ENCODE data around the gene CGNL1.
A peak's percentile ranks its signal among the peaks of the same experiment; 100 is the strongest.

The CGNL1 gene

GRCh38 chr15:57421110-57421509 is 44.8 kb downstream of the CGNL1 start:
- H3K27me3 ChIP-seq (ENCODE audit: insufficient read depth, poor library complexity, severe bottlenecking), result no peaks in the 10 kb centered on the region
- no peak overlapping the region for H3K4me3 ChIP-seq (replicated peaks; ENCODE audit: insufficient read depth, low read length)
- no peak for TF ChIP-seq SPI1 (IDR thresholded peaks at IDR 0.05; ENCODE audit: borderline replicate concordance, low read depth)
- no peak for TF ChIP-seq GABPA (IDR thresholded peaks at IDR 0.05; ENCODE audit: low read depth)
- TF ChIP-seq CTCF (IDR thresholded peaks at IDR 0.05; ENCODE audit: insufficient read depth, low read length), result no peak
- no peak for TF ChIP-seq POLR2AphosphoS5 (IDR thresholded peaks at IDR 0.05; ENCODE audit: low read depth)
- no peak for TF ChIP-seq REST (IDR thresholded peaks at IDR 0.05; ENCODE audit: insufficient replicate concordance, low read depth)
- DNase-seq (ENCODE audit: low read depth in 1 of 2, low spot score in 1 of 2), result no peak
- no peak overlapping the region for H3K27ac ChIP-seq (replicated peaks)

- TF ChIP-seq REST (IDR thresholded peaks at IDR 0.05; ENCODE audit: insufficient replicate concordance, low read depth), result no peak
- no peak for TF ChIP-seq CTCF (IDR thresholded peaks at IDR 0.05; ENCODE audit: insufficient read depth, low read length)
- TF ChIP-seq SPI1 (IDR thresholded peaks at IDR 0.05; ENCODE audit: borderline replicate concordance, low read depth), result no peak
- no peak for TF ChIP-seq POLR2AphosphoS5 (IDR thresholded peaks at IDR 0.05; ENCODE audit: low read depth)
- TF ChIP-seq GABPA (IDR thresholded peaks at IDR 0.05; ENCODE audit: low read depth), result no peak
- no peaks in the 10 kb centered on the region for H3K27me3 ChIP-seq (ENCODE audit: insufficient read depth, poor library complexity, severe bottlenecking)
- no peak overlapping the region for H3K4me3 ChIP-seq (replicated peaks; ENCODE audit: insufficient read depth, low read length)
- no peak overlapping the region for H3K27ac ChIP-seq (replicated peaks)
- DNase-seq (ENCODE audit: low read depth in 1 of 2, low spot score in 1 of 2), result no peak
These were observed 45.2 kb downstream of the CGNL1 start for GRCh38 chr15:57421551-57421950.

GRCh38 chr15:57422113-57422754 is 45.9 kb downstream of the CGNL1 start:
- TF ChIP-seq CTCF (IDR thresholded peaks at IDR 0.05; ENCODE audit: insufficient read depth, low read length), result no peak
- no peak for TF ChIP-seq SPI1 (IDR thresholded peaks at IDR 0.05; ENCODE audit: borderline replicate concordance, low read depth)
- no peak for TF ChIP-seq GABPA (IDR thresholded peaks at IDR 0.05; ENCODE audit: low read depth)
- TF ChIP-seq REST (IDR thresholded peaks at IDR 0.05; ENCODE audit: insufficient replicate concordance, low read depth), result no peak
- TF ChIP-seq POLR2AphosphoS5 (IDR thresholded peaks at IDR 0.05; ENCODE audit: low read depth), result no peak
- no peaks in the 10 kb centered on the region for H3K27me3 ChIP-seq (ENCODE audit: insufficient read depth, poor library complexity, severe bottlenecking)
- no peak overlapping the region for H3K27ac ChIP-seq (replicated peaks)
- H3K4me3 ChIP-seq (replicated peaks; ENCODE audit: insufficient read depth, low read length), result no peak overlapping the region
- DNase-seq (ENCODE audit: low read depth in 1 of 2, low spot score in 1 of 2), result peak in 1 of 2 experiments; percentile 4

Data from HL-60 (cell line).